ENCODE measurements around the gene ADAMTS7.
"Not testable (repeated sequence)": the region's sequence is repeated elsewhere in the genome, so short reads cannot be mapped to it uniquely, and the experiment has no call there.

The ADAMTS7 gene

DNA sequence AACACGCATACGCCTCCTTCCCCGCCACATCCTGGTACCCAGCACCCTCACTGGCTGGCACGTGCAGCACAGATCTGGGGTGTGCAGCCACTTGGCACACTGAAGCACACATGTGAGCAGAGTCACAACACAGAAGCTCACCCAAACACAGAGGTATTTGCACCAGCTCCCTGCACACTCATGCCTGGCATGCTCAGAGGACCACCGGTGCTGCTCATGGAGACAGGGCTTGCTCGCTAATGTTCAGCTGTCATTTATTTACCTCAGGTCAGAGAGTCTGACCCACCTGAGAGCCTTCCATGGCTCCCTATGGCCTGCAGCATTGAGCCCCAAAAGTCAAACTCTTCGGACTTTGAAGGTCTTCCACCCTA is 70.4 kb downstream of the ADAMTS7 start:
- Mint-ChIP-seq H3K4me3 (no peak overlapping the region), H3K27me3 (ENCODE audit: low read depth) (no peaks in the 10 kb centered on the region), H3K9me3 (no peaks in the 10 kb centered on the region), H3K4me1 (no peaks in the 10 kb centered on the region), H3K27ac (no peak overlapping the region), H3K36me3 (ENCODE audit: low read depth) (no peaks in the 10 kb centered on the region)
- TF ChIP-seq, protein P1, sequence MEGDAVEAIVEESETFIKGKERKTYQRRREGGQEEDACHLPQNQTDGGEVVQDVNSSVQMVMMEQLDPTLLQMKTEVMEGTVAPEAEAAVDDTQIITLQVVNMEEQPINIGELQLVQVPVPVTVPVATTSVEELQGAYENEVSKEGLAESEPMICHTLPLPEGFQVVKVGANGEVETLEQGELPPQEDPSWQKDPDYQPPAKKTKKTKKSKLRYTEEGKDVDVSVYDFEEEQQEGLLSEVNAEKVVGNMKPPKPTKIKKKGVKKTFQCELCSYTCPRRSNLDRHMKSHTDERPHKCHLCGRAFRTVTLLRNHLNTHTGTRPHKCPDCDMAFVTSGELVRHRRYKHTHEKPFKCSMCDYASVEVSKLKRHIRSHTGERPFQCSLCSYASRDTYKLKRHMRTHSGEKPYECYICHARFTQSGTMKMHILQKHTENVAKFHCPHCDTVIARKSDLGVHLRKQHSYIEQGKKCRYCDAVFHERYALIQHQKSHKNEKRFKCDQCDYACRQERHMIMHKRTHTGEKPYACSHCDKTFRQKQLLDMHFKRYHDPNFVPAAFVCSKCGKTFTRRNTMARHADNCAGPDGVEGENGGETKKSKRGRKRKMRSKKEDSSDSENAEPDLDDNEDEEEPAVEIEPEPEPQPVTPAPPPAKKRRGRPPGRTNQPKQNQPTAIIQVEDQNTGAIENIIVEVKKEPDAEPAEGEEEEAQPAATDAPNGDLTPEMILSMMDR (IDR thresholded peaks at IDR 0.05; ENCODE audit: unreplicated experiment in 3 of 3): no peak

DNA sequence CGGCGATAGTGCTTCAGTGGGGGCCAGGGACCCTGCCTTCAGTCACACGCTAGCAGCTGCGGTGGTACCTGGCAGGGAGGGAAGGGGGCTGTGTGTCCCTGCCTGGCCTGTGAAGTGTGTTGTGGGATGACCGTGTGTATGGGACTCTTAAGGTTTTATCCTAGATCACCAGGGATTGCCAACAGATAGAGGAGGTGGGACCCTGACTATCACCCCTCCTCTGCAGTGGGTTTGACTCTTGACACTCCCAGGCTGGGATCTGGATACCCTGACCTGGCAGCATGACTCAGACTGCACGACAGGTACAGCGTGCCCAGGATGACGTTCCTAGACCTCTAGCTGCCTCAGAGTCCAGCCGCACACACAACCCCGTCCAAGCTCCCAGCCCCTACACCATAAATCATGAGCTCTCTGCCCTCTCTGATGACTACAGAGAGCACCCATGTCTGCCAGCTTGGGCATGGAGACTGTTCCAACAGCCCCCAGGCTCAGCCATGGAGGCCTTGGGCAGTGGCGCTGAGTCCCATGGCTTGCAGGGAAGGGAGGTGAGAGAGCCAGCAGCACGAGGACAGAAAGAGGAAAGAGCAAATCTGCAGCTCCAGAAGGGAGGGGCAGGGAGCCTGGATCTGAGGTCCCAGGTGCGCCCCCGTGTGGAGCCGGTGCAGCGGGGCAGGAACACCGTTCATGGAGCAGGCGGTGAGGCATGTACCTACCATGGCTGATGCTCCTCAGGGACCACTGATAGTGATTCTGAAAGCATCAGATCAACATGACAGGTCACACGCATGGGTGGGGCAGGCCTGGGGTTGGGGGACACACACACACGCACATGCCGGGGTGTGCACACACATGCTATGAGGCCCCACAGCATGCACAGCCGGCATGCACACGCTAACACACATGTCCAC is 71.0 kb downstream of the ADAMTS7 start:
- Mint-ChIP-seq H3K4me3 (no peak overlapping the region), H3K9me3 (no peaks in the 10 kb centered on the region), H3K4me1 (no peaks in the 10 kb centered on the region), H3K27ac (no peak overlapping the region), H3K27me3 (ENCODE audit: low read depth) (peaks cover 1% of the 10 kb centered on the region), H3K36me3 (ENCODE audit: low read depth) (no peaks in the 10 kb centered on the region)
- TF ChIP-seq, protein P1 (IDR thresholded peaks at IDR 0.05; ENCODE audit: unreplicated experiment in 3 of 3): peak in 1 of 3 experiments; percentile 7

DNA sequence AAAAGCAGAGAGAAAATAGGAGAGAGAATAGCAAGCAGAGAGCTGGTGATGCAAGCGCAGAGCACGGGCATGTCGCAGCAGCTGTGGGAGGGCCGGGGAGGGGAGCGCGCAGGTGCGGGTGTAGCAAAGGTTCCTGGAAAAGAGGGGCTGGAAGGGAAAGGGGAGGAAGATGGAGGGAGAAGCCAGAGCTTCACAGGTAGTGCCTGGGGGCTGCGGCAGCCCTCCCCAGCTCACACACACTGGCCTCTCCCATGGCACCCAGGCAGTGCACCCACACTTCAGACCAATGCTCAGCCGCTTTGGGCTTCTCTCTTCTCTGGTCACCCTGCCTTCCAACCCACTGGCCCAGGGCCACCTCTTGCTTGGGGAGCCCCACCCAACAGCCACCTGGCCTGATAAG is 72.1 kb downstream of the ADAMTS7 start:
- Mint-ChIP-seq H3K4me1 (peaks cover 6% of the 10 kb centered on the region), H3K9me3 (no peaks in the 10 kb centered on the region), H3K27ac (no peak overlapping the region), H3K27me3 (ENCODE audit: low read depth) (peaks cover 11% of the 10 kb centered on the region), H3K4me3 (no peak overlapping the region), H3K36me3 (ENCODE audit: low read depth) (no peaks in the 10 kb centered on the region)
- TF ChIP-seq, protein P1 (IDR thresholded peaks at IDR 0.05; ENCODE audit: unreplicated experiment in 3 of 3): no peak

DNA sequence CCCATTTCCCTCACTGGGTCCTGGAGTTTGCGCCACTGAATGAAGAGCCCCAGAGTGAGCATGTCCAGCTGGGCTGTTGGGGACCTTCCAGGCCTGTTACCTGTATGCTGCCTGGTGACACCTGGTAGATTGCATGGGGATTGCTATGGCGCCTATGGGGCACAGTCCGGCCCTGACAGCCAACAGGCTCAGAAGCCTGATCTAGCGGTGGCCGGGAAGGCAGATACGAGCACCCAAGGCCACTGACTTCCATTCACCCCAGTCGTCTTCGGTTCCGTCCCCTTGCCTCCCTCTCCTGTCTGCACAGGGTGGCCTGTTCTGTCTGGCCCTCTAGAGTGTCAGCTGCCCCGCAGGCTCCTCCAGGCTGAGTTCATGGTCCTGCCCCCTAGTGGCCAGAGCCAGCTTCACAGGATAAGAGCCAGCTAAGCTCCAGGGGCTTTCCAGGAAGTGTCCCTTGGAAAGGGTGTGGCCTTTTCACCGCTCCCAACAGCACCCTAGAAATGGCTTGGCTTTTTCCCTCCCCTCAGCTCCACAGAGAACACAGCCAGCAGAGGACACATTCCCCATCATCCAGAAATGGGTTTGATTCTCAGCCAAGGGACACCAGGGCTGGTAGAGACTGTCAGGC is 73.2 kb downstream of the ADAMTS7 start:
- peaks cover 16% of the 10 kb centered on the region for H3K27me3 Mint-ChIP-seq (ENCODE audit: low read depth)
- H3K9me3 Mint-ChIP-seq; H3K36me3 Mint-ChIP-seq (ENCODE audit: low read depth); H3K27ac Mint-ChIP-seq; H3K4me1 Mint-ChIP-seq; H3K4me3 Mint-ChIP-seq: not testable (repeated sequence)
- TF ChIP-seq, protein P1 (IDR thresholded peaks at IDR 0.05; ENCODE audit: unreplicated experiment in 3 of 3): peak; percentile 44 to 48 (median 45)

DNA sequence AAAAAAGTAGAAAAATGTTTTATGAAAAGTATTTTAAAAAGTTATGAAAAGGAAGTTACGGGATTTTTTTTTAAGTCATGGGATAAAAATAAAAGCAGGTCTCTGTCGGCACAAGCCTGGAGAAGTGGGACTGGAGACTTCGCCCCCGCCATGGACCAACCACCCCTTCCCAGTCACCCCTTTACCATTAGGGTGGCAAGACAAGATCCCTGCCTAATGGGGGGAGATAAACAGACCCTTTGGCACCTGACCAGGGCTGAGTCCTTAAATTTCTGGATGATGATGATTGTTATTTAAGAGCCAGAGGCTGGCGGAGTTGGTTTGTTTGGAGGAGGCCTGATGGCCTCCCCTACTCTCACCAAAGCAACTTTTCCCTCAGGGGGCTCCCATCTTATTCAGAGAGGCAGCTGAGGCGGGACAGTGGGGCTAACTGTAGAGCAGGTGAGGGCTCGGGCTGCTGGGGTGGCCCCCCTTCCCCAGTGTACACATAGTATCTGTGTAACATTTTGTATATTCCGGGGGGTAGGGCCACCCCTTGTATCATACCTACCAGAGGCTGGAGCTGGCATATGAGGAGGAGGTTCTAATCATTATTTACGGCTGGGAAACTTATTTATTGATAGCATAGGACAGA is 74.0 kb downstream of the ADAMTS7 start:
- Mint-ChIP-seq H3K27ac (no peak overlapping the region), H3K4me3 (no peak overlapping the region), H3K27me3 (ENCODE audit: low read depth) (peaks cover 16% of the 10 kb centered on the region), H3K4me1 (peaks cover 12% of the 10 kb centered on the region), H3K9me3 (no peaks in the 10 kb centered on the region), H3K36me3 (ENCODE audit: low read depth) (no peaks in the 10 kb centered on the region)
- TF ChIP-seq, protein P1 (IDR thresholded peaks at IDR 0.05; ENCODE audit: unreplicated experiment in 3 of 3): no peak

DNA sequence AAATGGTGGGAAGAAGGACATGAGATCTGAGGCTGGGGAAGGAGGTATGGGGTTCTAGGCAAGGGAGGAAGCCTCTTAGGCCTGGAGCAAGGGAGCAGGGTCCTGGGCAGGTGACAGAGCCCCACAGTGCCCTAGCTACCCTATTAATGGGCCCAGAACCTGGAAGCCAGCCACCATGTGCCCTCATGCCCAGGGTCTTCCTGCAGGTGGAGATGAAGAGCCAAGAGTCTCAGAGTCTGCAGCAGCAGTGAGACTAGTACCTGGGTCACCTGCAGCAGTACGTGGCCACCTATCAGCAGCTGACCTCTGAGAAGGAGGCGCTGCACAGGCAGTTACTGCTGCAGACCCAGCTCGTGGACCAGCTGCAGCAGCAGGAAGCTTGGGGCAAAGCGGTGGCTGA is 75.0 kb downstream of the ADAMTS7 start:
- not testable (repeated sequence) for H3K9me3 Mint-ChIP-seq; H3K4me3 Mint-ChIP-seq; H3K27ac Mint-ChIP-seq; H3K36me3 Mint-ChIP-seq (ENCODE audit: low read depth)
- H3K27me3 Mint-ChIP-seq (ENCODE audit: low read depth): peaks cover 16% of the 10 kb centered on the region
- H3K4me1 Mint-ChIP-seq: peaks cover 16% of the 10 kb centered on the region
